Keratinocyte (primary cell): ENCODE data around the gene ITIH3. TPM values are rescaled to one million over a fixed set of nuclear protein-coding genes. Genes with fewer than 3 reads are reported as not detected.

ENCODE experiments used
- DNase-seq: peaks from one replicate; pipeline ENCODE4 v3.0.0-alpha.2; 2011; ENCODE audit warnings: low read depth, missing footprints, low spot score
- FAIRE-seq: peaks from 2 replicates; lab custom pipeline; 2011; peaks lifted over from hg19 to GRCh38; lab: Jason Lieb, UNC
- H2AFZ ChIP-seq: 2 replicates; pipeline ENCODE4 v1.6.0; 2012; ENCODE audit warnings: low read length, control low read depth, inconsistent platforms; ENCODE audit not compliant: control insufficient read depth
- H3K27ac ChIP-seq: 2 replicates; pipeline ENCODE4 v1.5.1; 2011; ENCODE audit warnings: low read length; ENCODE audit not compliant: control insufficient read depth, insufficient read depth
- H3K27me3 ChIP-seq: 3 replicates; pipeline ENCODE4 v1.6.0; 2011; ENCODE audit warnings: low read length; ENCODE audit not compliant: control insufficient read depth, insufficient read depth; ENCODE audit errors: extremely low read depth
- H3K36me3 ChIP-seq, 2 experiments: 2 replicates in 1 of 2; 3 replicates in 1 of 2; pipeline ENCODE4 v1.5.1; 2011; ENCODE audit warnings: low read length in 2 of 2, mild to moderate bottlenecking in 1 of 2; ENCODE audit not compliant: control insufficient read depth in 2 of 2, insufficient read depth in 2 of 2; ENCODE audit errors: extremely low read depth in 1 of 2
- H3K4me1 ChIP-seq: 3 replicates; pipeline ENCODE4 v1.5.1; 2011; ENCODE audit warnings: low read length; ENCODE audit not compliant: control insufficient read depth, insufficient read depth; ENCODE audit errors: extremely low read depth
- H3K4me2 ChIP-seq: 3 replicates; pipeline ENCODE4 v1.6.0; 2011; ENCODE audit warnings: low read depth, low read length; ENCODE audit not compliant: control insufficient read depth, insufficient read depth; ENCODE audit errors: extremely low read depth
- H3K4me3 ChIP-seq, 3 experiments: fragments of 200-600 bp in 1 of 3; sonication (generic) in 1 of 3; 2 replicates in 2 of 3; 3 replicates in 1 of 3; pipeline ENCODE4 v1.5.1; 2011 to 2016; ENCODE audit warnings: low read length in 3 of 3, mild to moderate bottlenecking in 3 of 3, control low read depth in 2 of 3, inconsistent platforms in 1 of 3, low read depth in 1 of 3, mixed read lengths in 1 of 3, mixed run types in 1 of 3, moderate library complexity in 1 of 3; ENCODE audit not compliant: control insufficient read depth in 2 of 3, insufficient read depth in 2 of 3; ENCODE audit errors: extremely low read depth in 1 of 3
- H3K79me2 ChIP-seq: 2 replicates; pipeline ENCODE4 v1.6.0; 2012; ENCODE audit warnings: low read length; ENCODE audit not compliant: control insufficient read depth, insufficient read depth
- H3K9ac ChIP-seq: 3 replicates; pipeline ENCODE4 v1.6.0; 2011; ENCODE audit warnings: low read length; ENCODE audit not compliant: control insufficient read depth, insufficient read depth; ENCODE audit errors: extremely low read depth
- H3K9me1 ChIP-seq: 3 replicates; pipeline ENCODE4 v1.6.0; 2011; ENCODE audit warnings: low read length; ENCODE audit not compliant: control insufficient read depth, insufficient read depth; ENCODE audit errors: extremely low read depth
- H3K9me3 ChIP-seq: 2 replicates; pipeline ENCODE4 v1.5.1; 2012; ENCODE audit warnings: low read depth, low read length; ENCODE audit not compliant: control insufficient read depth
- H4K20me1 ChIP-seq: 3 replicates; pipeline ENCODE4 v1.6.0; 2011; ENCODE audit warnings: low read length; ENCODE audit not compliant: control insufficient read depth, insufficient read depth; ENCODE audit errors: extremely low read depth
- EZH2 ChIP-seq: IDR thresholded peaks from one replicate; pipeline ENCODE4 v1.6.1; 2012; ENCODE audit warnings: inconsistent platforms, mild to moderate bottlenecking, low read length, moderate library complexity
- dilution Hi-C: fragments of 300-500 bp; cut with MboI; formaldehyde crosslinking; loops from one replicate; pipeline ENCODE4 v1.7.0; 2020; ENCODE audit warnings: low sequenced_read_pairs; ENCODE audit not compliant: extremely low pct_ligation_motif_present
- polyA plus RNA-seq, 5 experiments: library from polyadenylated mRNA; depleted of rRNA in 3 of 5; stranded (reverse) in 3 of 5; stranded (forward) in 1 of 5; unstranded in 1 of 5; fragments of >200 nt; gene quantifications; 1 replicate in 1 of 5; 2 replicates in 3 of 5; 3 replicates in 1 of 5; pipeline versions ENCODE4 v1.2.1 to v1.2.3, GENCODE V29; 2011 to 2012; ENCODE audit warnings: missing spikeins in 2 of 5, low read depth in 1 of 5, low replicate concordance in 1 of 5
- TF ChIP-seq, protein P1 (sequence below), 3 experiments: IDR thresholded peaks in 1 of 3; conservative IDR thresholded peaks in 1 of 3; optimal IDR thresholded peaks in 1 of 3; 2 replicates in 2 of 3; 3 replicates in 1 of 3; pipeline versions ENCODE3 to v1.5.1; 2011; ENCODE audit warnings: low read length in 3 of 3, mild to moderate bottlenecking in 3 of 3, moderate library complexity in 2 of 3, control low read depth in 1 of 3, inconsistent platforms in 1 of 3; ENCODE audit not compliant: insufficient read depth in 2 of 3; ENCODE audit errors: extremely low read depth in 1 of 3

Gene ITIH3
- polyA plus RNA-seq, 1 donor (not counting 4 experiments of a cell fraction or from before 2014, with no cell fraction given): not detected

DNA sequence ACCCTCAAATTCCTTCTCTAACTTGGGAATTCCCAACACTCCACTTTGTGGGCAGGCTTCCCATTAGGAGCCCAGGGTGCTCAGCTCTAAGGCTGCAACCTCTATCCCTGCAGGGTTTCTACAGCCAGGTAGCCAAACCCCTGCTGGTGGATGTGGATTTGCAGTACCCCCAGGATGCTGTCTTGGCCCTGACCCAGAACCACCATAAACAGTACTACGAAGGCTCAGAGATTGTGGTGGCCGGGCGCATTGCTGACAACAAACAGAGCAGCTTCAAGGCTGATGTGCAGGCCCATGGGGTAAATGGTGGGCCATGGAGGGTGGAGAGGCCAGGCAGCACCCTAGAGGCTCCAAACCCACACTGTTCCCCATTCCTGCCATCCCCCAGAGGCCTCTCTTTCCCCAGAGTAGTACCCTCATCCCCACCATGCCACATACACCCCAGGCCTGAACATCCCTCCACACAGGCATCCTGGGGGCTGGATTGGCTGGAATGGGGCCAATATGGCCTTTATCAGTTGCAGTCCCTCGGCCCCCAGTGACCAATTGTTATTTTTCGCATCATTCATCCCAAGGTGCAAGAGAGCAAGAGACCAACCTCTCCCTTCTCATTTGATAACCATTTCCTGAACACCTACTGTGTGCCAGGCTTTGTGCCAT is 9.5 kb upstream of the ITIH3 start:
- dilution Hi-C loops: no loop called here
- FAIRE-seq (no peak), DNase-seq (no peak)
- H3K36me3 ChIP-seq: no peaks in the 10 kb centered on the region
- H3K9ac ChIP-seq: no peak overlapping the region
- no peaks in the 10 kb centered on the region for H3K9me3 ChIP-seq
- no peak overlapping the region for H3K4me2 ChIP-seq
- H3K27me3 ChIP-seq: peaks cover 20% of the 10 kb centered on the region
- H3K4me3 ChIP-seq: no peak overlapping the region
- H4K20me1 ChIP-seq: no peaks in the 10 kb centered on the region
- no peak overlapping the region for H3K27ac ChIP-seq
- H3K9me1 ChIP-seq: no peaks in the 10 kb centered on the region
- H3K4me1 ChIP-seq: no peaks in the 10 kb centered on the region
- no peaks in the 10 kb centered on the region for H3K79me2 ChIP-seq
- H2AFZ ChIP-seq: no peak overlapping the region
- no peak for TF ChIP-seq EZH2

DNA sequence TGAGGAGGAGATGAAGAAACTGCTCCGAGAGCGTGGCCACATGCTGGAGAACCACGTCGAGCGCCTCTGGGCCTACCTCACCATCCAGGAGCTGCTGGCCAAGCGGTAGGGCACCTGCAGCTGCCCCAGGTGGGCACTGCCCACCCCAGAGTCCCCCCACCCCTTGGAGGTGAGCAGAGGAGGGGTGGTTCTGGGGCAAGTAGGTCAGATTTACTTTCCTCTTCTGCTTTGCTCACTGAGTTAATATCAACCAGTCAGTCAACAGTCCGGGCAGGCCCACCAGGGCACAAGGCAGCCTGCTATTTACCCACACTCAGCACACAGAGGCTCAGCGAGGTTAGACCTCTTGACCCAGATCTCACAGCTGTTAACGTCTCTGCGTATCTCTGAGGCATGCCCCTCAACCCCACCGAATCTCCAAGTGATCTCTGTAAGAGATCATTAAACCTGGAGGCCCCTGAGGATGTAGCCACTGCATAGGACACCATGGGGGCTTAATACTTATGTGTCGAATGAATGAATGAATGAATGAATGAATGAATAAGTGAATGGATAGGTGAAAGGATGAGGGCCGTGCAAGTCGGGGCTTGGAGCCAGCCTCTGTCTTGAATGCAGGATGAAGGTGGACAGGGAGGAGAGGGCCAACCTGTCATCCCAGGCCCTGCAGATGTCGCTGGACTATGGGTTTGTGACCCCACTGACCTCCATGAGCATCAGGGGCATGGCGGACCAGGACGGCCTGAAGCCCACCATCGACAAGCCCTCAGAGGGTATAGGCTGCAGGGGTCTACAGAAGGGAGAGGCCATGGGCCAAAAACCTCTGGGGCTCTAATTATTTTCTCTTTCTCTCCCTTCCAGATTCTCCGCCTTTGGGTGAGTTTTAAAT is 8.0 kb upstream of the ITIH3 start:
- Histone ChIP-seq H3K9ac (no peak overlapping the region), H3K36me3 (no peaks in the 10 kb centered on the region), H3K79me2 (no peaks in the 10 kb centered on the region), H3K4me2 (no peak overlapping the region), H3K4me1 (no peaks in the 10 kb centered on the region), H4K20me1 (no peaks in the 10 kb centered on the region), H3K27me3 (peaks cover 17% of the 10 kb centered on the region), H3K4me3 (no peak overlapping the region), H3K27ac (no peak overlapping the region), H2AFZ (no peak overlapping the region), H3K9me3 (no peaks in the 10 kb centered on the region), H3K9me1 (no peaks in the 10 kb centered on the region)
- TF ChIP-seq, protein P1, sequence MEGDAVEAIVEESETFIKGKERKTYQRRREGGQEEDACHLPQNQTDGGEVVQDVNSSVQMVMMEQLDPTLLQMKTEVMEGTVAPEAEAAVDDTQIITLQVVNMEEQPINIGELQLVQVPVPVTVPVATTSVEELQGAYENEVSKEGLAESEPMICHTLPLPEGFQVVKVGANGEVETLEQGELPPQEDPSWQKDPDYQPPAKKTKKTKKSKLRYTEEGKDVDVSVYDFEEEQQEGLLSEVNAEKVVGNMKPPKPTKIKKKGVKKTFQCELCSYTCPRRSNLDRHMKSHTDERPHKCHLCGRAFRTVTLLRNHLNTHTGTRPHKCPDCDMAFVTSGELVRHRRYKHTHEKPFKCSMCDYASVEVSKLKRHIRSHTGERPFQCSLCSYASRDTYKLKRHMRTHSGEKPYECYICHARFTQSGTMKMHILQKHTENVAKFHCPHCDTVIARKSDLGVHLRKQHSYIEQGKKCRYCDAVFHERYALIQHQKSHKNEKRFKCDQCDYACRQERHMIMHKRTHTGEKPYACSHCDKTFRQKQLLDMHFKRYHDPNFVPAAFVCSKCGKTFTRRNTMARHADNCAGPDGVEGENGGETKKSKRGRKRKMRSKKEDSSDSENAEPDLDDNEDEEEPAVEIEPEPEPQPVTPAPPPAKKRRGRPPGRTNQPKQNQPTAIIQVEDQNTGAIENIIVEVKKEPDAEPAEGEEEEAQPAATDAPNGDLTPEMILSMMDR (optimal IDR thresholded peaks at IDR 0.05 in 1 of 3, IDR thresholded peaks at IDR 0.05 in 1 of 3, conservative IDR thresholded peaks at IDR 0.05 in 1 of 3; ENCODE audit: extremely low read depth in 1 of 3, insufficient read depth in 2 of 3, low read length in 3 of 3): no peak
- TF ChIP-seq EZH2: no peak
- FAIRE-seq (no peak), DNase-seq (no peak)
- dilution Hi-C loops: no loop called here
